Lung (tissue), 12 donors: ENCODE measurements around the gene SGCA. TPM values are rescaled to one million over a fixed set of nuclear protein-coding genes. Genes with fewer than 3 reads are reported as not detected.

Experiments
- ATAC-seq: fragments of 200-7000 bp; cut with Tn5 transposase; one replicate; pipeline ENCODE4 v1.9.1; 2020; ENCODE audit warnings: moderate number of reproducible peaks; ENCODE audit not compliant: insufficient read depth, low FRiP score
- DNase-seq, 3 donors: peaks; one replicate each; pipeline ENCODE4 v3.0.0-alpha.2; 2013 to 2017
- H3K27ac ChIP-seq, 2 donors: one replicate each; pipeline ENCODE4 v1.5.1; 2013; ENCODE audit warnings: mild to moderate bottlenecking in 2 of 2, moderate library complexity in 2 of 2, control low read depth in 1 of 2, inconsistent platforms in 1 of 2, low read depth in 1 of 2, low read length in 1 of 2
- H3K27me3 ChIP-seq, 3 donors: one replicate each; pipeline ENCODE4 v1.5.1; 2013; ENCODE audit warnings: low read length in 2 of 3; ENCODE audit not compliant: control insufficient read depth in 3 of 3, insufficient read depth in 3 of 3
- H3K36me3 ChIP-seq, 4 donors: one replicate each; pipeline ENCODE4 v1.5.1; 2013; ENCODE audit warnings: low read length in 4 of 4, mild to moderate bottlenecking in 1 of 4, moderate library complexity in 1 of 4; ENCODE audit not compliant: control insufficient read depth in 4 of 4, insufficient read depth in 4 of 4
- H3K4me1 ChIP-seq, 5 donors: one replicate each; pipeline ENCODE4 v1.5.1; 2013; ENCODE audit warnings: low read length in 5 of 5, mild to moderate bottlenecking in 2 of 5, moderate library complexity in 1 of 5; ENCODE audit not compliant: control insufficient read depth in 5 of 5, insufficient read depth in 5 of 5
- H3K4me3 ChIP-seq: one replicate; pipeline ENCODE4 v1.5.1; 2013; ENCODE audit warnings: mild to moderate bottlenecking, control low read depth, moderate library complexity
- H3K9ac ChIP-seq, 2 donors: one replicate each; pipeline ENCODE4 v1.5.1; 2013; ENCODE audit warnings: low read length in 2 of 2, control low read depth in 1 of 2; ENCODE audit not compliant: insufficient read depth in 1 of 2
- H3K9me3 ChIP-seq, 4 donors: one replicate each; pipeline ENCODE4 v1.5.1; 2013; ENCODE audit warnings: low read length in 3 of 4, mild to moderate bottlenecking in 1 of 4, moderate library complexity in 1 of 4; ENCODE audit not compliant: control insufficient read depth in 4 of 4, insufficient read depth in 3 of 4
- WGBS, 2 donors: extraction: QIAGEN DNeasy Blood & Tissue Kit; methylation state at CpG; one replicate each; pipeline ENCODE4 v1.1.7; 2013; 5-methylcytosine and 5-hydroxymethylcytosine counted together
- polyA plus RNA-seq, 2 donors: library from polyadenylated mRNA; stranded (reverse); fragments of 200-250 nt; gene quantifications; one replicate each; pipeline ENCODE4 v1.2.1, GENCODE V29; 2013
- total RNA-seq, 2 donors: library from RNA; depleted of rRNA in 1 of 2; stranded (reverse); fragments of >200 nt in 1 of 2; gene quantifications; one replicate each; pipeline ENCODE4 v1.2.1, GENCODE V29; 2014 to 2021
- TF ChIP-seq, protein P1 (sequence below): IDR thresholded peaks from 2 replicates; pipeline ENCODE4 v1.5.1; 2012; ENCODE audit warnings: mild to moderate bottlenecking; ENCODE audit errors: control extremely low read depth, extremely low read depth
- donor health status: control.
- donor health status: control.
- donor health status: Bipolar disorder and iron deficiency.
- donor health status: healthy.
- donor health status: DM: yes; HTN: yes; CAD: no.

Gene SGCA
- total and polyA plus RNA-seq, 4 donors: 5.0 to 19.4 (median 14.0) TPM

DNA sequence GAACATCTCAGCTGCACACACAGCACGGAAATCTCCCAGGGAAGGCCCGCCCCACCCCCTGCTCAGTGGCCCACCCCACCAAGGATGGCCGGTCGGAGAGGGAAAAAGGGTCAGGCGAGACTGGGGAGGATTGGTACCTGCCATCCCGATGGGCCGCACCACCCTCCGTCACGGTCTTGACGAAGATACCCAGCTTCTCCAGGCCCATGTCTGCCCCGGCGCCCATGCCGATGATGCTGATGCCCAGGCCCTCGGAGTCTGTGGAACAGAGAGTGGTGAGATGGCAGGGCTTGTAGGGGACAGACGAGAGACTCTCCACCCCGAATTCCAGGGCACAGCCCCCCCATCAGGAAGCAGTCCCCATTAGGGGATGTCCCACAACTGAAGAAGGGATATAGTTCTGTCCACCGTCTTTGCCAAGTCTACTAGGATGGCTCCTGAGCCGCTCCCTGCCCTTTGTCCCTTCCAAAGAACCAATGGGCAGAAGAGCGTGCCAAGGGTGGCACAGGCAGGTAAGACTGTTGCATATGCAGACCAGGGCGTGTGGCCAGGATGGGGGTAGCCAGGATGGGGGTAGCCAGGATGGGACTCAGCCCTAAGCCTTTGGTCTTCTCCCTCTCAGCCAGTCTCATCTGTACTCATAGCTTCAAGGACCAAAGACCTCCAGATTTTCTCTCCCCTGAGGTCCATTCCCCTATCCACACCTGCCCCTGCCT lies 22.2 kb upstream of the SGCA start:
- Histone ChIP-seq H3K36me3 (peaks cover 5 to 70% (median 36%) of the 10 kb centered on the region in 4 donors), H3K27ac (no peak overlapping the region), H3K4me3 (no peak overlapping the region), H3K27me3 (no peaks in the 10 kb centered on the region), H3K9ac (no peak overlapping the region), H3K4me1 (peaks cover 8 to 38% (median 20%) of the 10 kb centered on the region in 5 donors), H3K9me3 (no peaks in the 10 kb centered on the region)
- no peak for DNase-seq
- 92 to 93% methylated on average over 20 of the region's 20 CpGs for WGBS, 2 donors
- ATAC-seq: no peak
- TF ChIP-seq, protein P1, sequence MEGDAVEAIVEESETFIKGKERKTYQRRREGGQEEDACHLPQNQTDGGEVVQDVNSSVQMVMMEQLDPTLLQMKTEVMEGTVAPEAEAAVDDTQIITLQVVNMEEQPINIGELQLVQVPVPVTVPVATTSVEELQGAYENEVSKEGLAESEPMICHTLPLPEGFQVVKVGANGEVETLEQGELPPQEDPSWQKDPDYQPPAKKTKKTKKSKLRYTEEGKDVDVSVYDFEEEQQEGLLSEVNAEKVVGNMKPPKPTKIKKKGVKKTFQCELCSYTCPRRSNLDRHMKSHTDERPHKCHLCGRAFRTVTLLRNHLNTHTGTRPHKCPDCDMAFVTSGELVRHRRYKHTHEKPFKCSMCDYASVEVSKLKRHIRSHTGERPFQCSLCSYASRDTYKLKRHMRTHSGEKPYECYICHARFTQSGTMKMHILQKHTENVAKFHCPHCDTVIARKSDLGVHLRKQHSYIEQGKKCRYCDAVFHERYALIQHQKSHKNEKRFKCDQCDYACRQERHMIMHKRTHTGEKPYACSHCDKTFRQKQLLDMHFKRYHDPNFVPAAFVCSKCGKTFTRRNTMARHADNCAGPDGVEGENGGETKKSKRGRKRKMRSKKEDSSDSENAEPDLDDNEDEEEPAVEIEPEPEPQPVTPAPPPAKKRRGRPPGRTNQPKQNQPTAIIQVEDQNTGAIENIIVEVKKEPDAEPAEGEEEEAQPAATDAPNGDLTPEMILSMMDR: no peak

DNA sequence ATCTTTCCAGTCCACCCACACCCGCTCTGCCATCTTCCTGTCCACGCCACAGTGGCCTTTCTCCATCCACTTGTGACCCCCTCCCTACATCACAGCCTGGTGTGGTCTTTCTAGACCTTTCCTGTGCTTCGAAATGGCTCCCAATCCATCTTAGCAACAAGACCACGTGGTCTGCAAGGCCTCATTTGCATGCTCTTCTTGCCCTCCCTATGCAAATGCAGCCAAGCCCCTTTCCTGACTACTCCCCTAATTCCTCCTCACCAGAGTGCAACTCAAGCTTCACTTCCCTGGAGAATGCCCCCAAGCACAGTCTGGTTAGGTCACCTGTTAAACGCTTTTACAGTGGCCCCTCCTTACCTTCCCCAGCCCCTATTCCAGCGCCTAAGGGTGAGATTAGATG lies 21.4 kb upstream of the SGCA start:
- DNase-seq: no peak
- WGBS, 2 donors: 78 to 82% methylated on average over 6 of the region's 6 CpGs
- Histone ChIP-seq H3K27ac (no peak overlapping the region), H3K9ac (no peak overlapping the region), H3K36me3 (peaks cover 3 to 62% (median 29%) of the 10 kb centered on the region in 4 donors), H3K4me1 (peaks cover 8 to 38% (median 20%) of the 10 kb centered on the region in 5 donors), H3K4me3 (no peak overlapping the region), H3K9me3 (no peaks in the 10 kb centered on the region), H3K27me3 (no peaks in the 10 kb centered on the region)
- TF ChIP-seq, protein P1: no peak
- ATAC-seq: no peak

DNA sequence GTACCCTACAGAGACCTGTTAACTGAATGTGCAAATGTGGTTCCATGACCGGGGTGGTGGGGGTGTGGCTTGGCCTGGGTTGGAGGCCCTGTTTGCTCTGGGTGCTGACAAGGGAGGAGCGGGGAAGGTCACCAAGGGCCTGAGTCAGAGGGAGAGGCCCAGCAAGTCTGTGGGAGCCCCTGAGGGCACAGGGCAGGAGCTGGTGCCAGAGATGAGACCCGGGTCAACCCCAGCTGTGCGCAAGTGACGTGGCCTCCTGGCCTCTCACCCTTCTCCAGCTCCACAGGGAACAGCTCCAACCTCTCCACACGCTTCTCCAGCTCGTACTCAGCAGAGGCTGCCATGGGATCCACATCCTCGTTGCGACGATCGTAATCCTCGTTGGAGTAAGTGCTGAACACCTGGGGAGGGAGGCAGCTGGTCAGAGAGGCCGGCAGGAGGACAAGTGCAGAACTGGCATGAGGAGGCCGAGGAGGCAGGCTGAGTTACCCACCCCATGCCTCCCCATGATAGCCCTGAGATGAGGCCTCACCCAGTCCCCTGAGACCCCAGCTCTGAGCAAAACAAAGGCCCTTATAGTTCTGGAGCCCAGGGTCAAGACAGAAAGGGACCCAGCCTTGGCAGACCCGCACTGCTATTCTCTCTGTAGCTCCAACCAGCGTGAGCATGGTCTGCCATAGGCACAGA lies 20.8 kb upstream of the SGCA start:
- Histone ChIP-seq H3K9ac (no peak overlapping the region), H3K9me3 (no peaks in the 10 kb centered on the region), H3K36me3 (peaks cover 0 to 58% (median 27%) of the 10 kb centered on the region in 4 donors), H3K27me3 (no peaks in the 10 kb centered on the region), H3K4me3 (no peak overlapping the region), H3K27ac (no peak overlapping the region), H3K4me1 (peaks cover 8 to 38% (median 20%) of the 10 kb centered on the region in 5 donors)
- ATAC-seq (no peak), DNase-seq (no peak)
- TF ChIP-seq, protein P1: no peak
- WGBS, 2 donors: 72 to 86% methylated on average over 16 of the region's 16 CpGs
